ENCODE measurements around the gene RPS6KB2. TPM values are rescaled to one million over a fixed set of nuclear protein-coding genes. Genes with fewer than 3 reads are reported as not detected.
A peak's percentile ranks its signal among the peaks of the same experiment; 100 is the strongest.

Gene RPS6KB2
- total and polyA plus RNA-seq, 5 donors from 2014 or later, result 44.4 to 66.0 (median 51.4) TPM

DNA sequence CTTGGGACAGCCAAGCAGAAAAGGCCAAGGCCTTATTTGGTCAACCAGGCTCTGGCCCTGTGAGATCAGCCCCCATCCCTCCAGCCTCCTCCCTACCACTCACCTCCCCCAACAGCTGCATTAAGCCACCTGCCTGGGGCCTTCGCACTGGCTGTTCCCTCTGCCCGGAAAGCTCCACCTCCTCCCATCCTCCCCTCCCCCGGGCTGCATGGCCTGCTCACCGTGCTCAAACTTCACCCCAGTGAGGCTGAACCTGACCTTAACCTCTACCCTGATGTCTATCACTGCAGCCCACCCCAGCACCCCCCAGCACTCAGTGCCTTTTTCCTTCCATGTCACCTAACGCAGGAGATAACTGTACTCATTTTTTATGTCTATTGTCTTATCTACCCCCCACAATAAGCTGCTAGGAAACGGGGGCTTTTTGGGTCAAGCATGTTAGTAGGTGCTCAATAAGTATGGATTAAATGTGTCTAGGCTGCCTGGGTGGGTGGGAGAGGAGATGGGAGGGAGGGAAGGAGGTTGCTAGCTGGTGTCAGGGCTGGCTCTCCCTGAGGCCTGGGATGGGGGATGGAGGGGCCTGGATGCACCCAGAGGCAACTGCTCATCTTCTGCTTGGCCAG lies 8.3 kb downstream of the RPS6KB2 start:
- H3K36me3 Mint-ChIP-seq, result peaks cover 10% of the 10 kb centered on the region

DNA sequence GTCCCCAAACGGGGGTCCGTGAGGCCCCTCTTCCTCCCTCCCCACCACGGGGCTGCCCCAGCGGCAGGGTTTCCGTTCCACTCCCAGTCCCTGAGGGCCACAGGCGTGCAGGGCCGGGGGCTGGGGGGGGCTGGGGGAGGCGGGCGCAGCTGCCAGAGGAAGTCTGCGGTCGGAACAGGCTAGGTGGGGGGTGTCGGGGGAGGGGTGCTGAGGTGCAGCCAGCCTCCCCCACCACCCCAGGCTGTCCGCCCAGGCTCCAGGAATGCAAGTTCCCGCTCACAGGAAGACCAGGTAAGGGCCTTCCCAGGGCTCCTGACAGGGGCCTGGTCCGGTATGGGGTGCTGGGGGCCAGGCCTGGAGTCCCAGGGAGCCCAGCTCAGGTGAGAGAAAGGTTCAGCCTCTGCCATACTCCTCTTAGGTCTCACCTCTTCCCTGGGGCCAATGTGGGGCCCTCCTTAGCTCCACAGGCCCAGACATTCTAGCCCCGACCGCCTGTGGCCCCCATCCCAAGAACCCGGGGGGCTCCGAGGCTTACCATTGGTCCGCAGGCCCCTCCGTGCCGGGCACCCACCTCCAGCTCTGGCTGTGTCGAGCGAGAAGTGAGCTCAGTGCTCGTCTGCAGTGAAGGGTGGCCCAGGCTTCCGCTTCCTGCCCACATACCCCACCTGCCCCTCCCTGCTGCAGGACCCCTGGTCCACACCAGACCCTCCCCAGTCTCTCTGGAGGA lies 9.0 kb downstream of the RPS6KB2 start, which contains the start of gene PTPRCAP:
TSS of gene PTPRCAP (minus strand) at position 601 of the 727 bp plus-strand sequence. CDS start at position 538, 63 bp downstream.
- Mint-ChIP-seq H3K27ac (peak within 1 kb of the TSS; percentile 92 to 94 (median 94)), H3K9me3 (no peaks in the 10 kb centered on the region), H3K27me3 (no peaks in the 10 kb centered on the region), H3K4me3 (peak within 1 kb of the TSS; percentile 97 to 99 (median 98)), H3K4me1 (peaks cover 4 to 78% (median 30%) of the 10 kb centered on the region in 4 donors), H3K36me3 (peaks cover 5% of the 10 kb centered on the region)
- Histone ChIP-seq H3K9me3 (ENCODE audit: control insufficient read depth in 2 of 2, low read length in 2 of 2) (no peaks in the 10 kb centered on the region), H3K4me3 (ENCODE audit: low read depth, low read length) (peak within 1 kb of the TSS; percentile 90), H3K36me3 (ENCODE audit: control insufficient read depth, insufficient read depth, low read length) (peaks cover 12% of the 10 kb centered on the region), H3K27me3 (ENCODE audit: control insufficient read depth, insufficient read depth, low read length) (no peaks in the 10 kb centered on the region), H3K27ac (ENCODE audit: insufficient read depth, low read length, poor library complexity, severe bottlenecking) (peak within 1 kb of the TSS; percentile 94), H3K4me1 (ENCODE audit: control insufficient read depth, insufficient read depth, low read length, poor library complexity, severe bottlenecking) (peaks cover 93% of the 10 kb centered on the region)
- ATAC-seq (ENCODE audit: low read depth in 2 of 2), result peak; percentile 64 to 67
- peak; percentile 72 to 90 (median 84) for DNase-seq

More for the DNA sequence above, 8.3 kb downstream of the RPS6KB2 start:
- DNase-seq, result peak in 2 of 3 donors; percentile 56 to 83
- H3K9me3 Mint-ChIP-seq, result no peaks in the 10 kb centered on the region
- peaks cover 0 to 79% (median 30%) of the 10 kb centered on the region in 4 donors for H3K4me1 Mint-ChIP-seq
- peak; percentile 29 to 33 for ATAC-seq (ENCODE audit: low read depth in 2 of 2)
- Histone ChIP-seq H3K4me3 (ENCODE audit: low read depth, low read length) (peak overlapping the region; percentile 90), H3K27me3 (ENCODE audit: control insufficient read depth, insufficient read depth, low read length) (no peaks in the 10 kb centered on the region), H3K27ac (ENCODE audit: insufficient read depth, low read length, poor library complexity, severe bottlenecking) (peak overlapping the region; percentile 94), H3K4me1 (ENCODE audit: control insufficient read depth, insufficient read depth, low read length, poor library complexity, severe bottlenecking) (peaks cover 88% of the 10 kb centered on the region), H3K36me3 (ENCODE audit: control insufficient read depth, insufficient read depth, low read length) (peaks cover 18% of the 10 kb centered on the region), H3K9me3 (ENCODE audit: control insufficient read depth in 2 of 2, low read length in 2 of 2) (no peaks in the 10 kb centered on the region)
- no peaks in the 10 kb centered on the region for H3K27me3 Mint-ChIP-seq
- H3K4me3 Mint-ChIP-seq, result peak overlapping the region; percentile 97 to 99 (median 98)
- H3K27ac Mint-ChIP-seq, result peak overlapping the region; percentile 86 to 94 (median 92)

DNA sequence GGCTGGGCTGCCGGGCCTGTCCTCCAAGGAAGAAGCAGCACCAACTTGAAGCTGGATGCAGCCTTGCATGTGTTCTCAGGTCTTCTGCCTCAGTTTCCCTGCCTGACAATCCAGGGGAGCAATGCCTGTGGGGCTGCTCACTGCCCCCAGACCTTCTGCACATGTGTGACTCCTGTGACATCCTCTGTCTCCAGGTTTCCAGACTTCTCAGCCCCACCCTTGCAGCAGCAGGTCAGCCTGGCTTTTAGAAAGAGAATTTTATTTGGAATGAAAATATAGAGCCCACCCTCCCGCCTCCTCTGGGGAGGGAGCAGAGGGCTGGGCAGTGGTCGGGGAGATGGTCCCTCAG lies 9.5 kb downstream of the RPS6KB2 start:
- peaks cover 5% of the 10 kb centered on the region for H3K36me3 Mint-ChIP-seq
- Histone ChIP-seq H3K27ac (ENCODE audit: insufficient read depth, low read length, poor library complexity, severe bottlenecking) (peak overlapping the region; percentile 94), H3K36me3 (ENCODE audit: control insufficient read depth, insufficient read depth, low read length) (peaks cover 9% of the 10 kb centered on the region), H3K4me1 (ENCODE audit: control insufficient read depth, insufficient read depth, low read length, poor library complexity, severe bottlenecking) (peaks cover 94% of the 10 kb centered on the region), H3K4me3 (ENCODE audit: low read depth, low read length) (peak overlapping the region; percentile 88), H3K27me3 (ENCODE audit: control insufficient read depth, insufficient read depth, low read length) (no peaks in the 10 kb centered on the region), H3K9me3 (ENCODE audit: control insufficient read depth in 2 of 2, low read length in 2 of 2) (no peaks in the 10 kb centered on the region)
- H3K4me3 Mint-ChIP-seq, result peak overlapping the region; percentile 97 to 99 (median 98)
- H3K27me3 Mint-ChIP-seq, result no peaks in the 10 kb centered on the region
- peak overlapping the region; percentile 92 to 94 (median 94) for H3K27ac Mint-ChIP-seq
- H3K9me3 Mint-ChIP-seq, result no peaks in the 10 kb centered on the region
- ATAC-seq (ENCODE audit: low read depth in 2 of 2), result no peak
- DNase-seq, result no peak
- peaks cover 6 to 78% (median 30%) of the 10 kb centered on the region in 4 donors for H3K4me1 Mint-ChIP-seq

DNA sequence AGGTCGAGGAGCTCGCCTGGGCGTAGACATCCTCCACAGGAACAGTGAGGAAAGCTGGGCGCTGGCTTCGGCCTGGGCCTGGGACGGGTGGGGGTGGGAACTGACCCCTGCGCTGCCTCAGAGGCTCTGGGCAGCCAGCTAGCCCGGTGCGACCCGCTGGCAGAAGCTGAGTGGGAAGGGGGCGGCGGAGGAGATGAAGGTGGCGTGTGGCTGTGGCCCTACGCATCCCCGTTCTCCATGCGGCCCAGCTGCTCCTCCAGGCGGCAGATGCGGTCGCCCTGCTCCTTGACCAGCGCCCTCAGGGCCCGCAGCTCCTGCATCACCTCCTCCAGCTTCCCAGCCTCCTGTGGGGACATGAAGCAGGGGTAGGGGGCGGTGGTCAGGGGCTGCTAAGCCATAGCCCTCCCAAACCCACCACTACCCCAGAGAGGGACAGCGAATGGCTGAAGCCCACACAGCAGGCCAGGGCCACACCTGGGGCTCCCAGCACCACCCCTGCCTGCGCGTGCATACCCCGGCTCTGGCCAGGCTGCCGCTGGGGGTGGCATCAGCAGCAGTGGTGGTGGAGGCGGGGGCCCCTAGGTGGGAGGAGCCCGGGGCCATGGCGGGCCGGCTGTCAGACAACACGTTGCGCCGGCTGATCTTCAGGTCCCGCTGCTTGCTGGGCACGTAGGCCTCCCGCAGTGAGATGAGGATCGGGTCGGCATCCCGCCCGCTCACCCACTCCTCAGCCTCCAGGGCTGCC lies 10.0 kb downstream of the RPS6KB2 start:
- Histone ChIP-seq H3K27ac (ENCODE audit: insufficient read depth, low read length, poor library complexity, severe bottlenecking) (peak overlapping the region; percentile 94), H3K36me3 (ENCODE audit: control insufficient read depth, insufficient read depth, low read length) (peaks cover 9% of the 10 kb centered on the region), H3K4me1 (ENCODE audit: control insufficient read depth, insufficient read depth, low read length, poor library complexity, severe bottlenecking) (peaks cover 94% of the 10 kb centered on the region), H3K4me3 (ENCODE audit: low read depth, low read length) (peak overlapping the region; percentile 88), H3K27me3 (ENCODE audit: control insufficient read depth, insufficient read depth, low read length) (no peaks in the 10 kb centered on the region), H3K9me3 (ENCODE audit: control insufficient read depth in 2 of 2, low read length in 2 of 2) (no peaks in the 10 kb centered on the region)
- peaks cover 5% of the 10 kb centered on the region for H3K36me3 Mint-ChIP-seq
- no peaks in the 10 kb centered on the region for H3K9me3 Mint-ChIP-seq
- DNase-seq, result peak; percentile 74 to 85 (median 76)
- H3K27me3 Mint-ChIP-seq, result no peaks in the 10 kb centered on the region
- peak overlapping the region; percentile 97 to 99 (median 98) for H3K4me3 Mint-ChIP-seq
- peaks cover 6 to 75% (median 30%) of the 10 kb centered on the region in 4 donors for H3K4me1 Mint-ChIP-seq
- peak; percentile 35 to 41 for ATAC-seq (ENCODE audit: low read depth in 2 of 2)
- H3K27ac Mint-ChIP-seq, result peak overlapping the region; percentile 92 to 94 (median 94)

DNA sequence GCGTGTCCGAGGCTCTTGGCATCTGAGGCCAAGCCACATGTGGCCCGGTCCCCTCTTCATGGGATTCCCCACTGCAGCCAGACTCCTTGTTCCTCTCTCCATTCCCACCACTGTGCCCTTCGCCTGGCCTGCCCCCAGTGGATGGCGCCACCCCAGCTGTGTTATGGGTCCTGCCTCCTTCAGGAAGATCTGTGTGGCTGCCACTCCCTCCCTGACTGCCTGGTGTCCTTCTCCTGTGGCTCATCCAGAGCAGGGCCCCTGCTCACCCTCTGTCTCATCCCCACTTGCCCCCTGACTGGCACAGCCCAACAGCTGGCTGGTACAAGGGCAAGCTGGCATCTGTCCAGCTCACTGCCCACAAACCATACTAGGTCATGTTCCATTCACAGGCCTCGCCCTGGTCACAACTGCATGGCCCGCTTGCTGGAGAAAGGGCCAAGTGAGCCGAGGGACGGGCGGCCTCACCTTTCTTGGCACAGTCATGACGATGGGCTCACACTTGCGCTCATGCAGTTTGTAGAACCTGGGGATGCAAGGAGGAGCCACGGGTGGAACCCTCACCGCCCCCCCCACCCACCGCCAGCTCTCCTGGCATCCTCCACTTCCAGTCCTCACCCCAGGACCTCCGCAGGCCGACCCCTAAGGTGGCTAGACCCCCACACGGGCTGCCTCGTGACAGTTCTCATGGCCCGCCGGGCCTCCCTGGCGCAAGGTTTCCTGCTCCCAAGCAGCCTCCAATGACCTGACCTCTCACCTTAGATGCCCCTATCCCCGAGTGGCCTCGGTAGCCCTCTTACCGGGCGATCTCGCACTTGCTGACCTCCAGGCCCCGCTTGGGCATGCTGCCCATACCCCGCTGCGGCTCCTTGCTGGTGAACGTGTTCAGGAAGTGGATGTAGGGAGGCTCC lies 11.3 kb downstream of the RPS6KB2 start:
- Histone ChIP-seq H3K36me3 (ENCODE audit: control insufficient read depth, insufficient read depth, low read length) (peaks cover 7% of the 10 kb centered on the region), H3K27me3 (ENCODE audit: control insufficient read depth, insufficient read depth, low read length) (no peaks in the 10 kb centered on the region), H3K9me3 (ENCODE audit: control insufficient read depth in 2 of 2, low read length in 2 of 2) (no peaks in the 10 kb centered on the region), H3K4me1 (ENCODE audit: control insufficient read depth, insufficient read depth, low read length, poor library complexity, severe bottlenecking) (peaks cover 93% of the 10 kb centered on the region), H3K27ac (ENCODE audit: insufficient read depth, low read length, poor library complexity, severe bottlenecking) (peak overlapping the region; percentile 94), H3K4me3 (ENCODE audit: low read depth, low read length) (peak overlapping the region; percentile 70)
- DNase-seq, result no peak
- Mint-ChIP-seq H3K27ac (peak overlapping the region; percentile 92 to 98 (median 94)), H3K9me3 (peaks cover 0 to 2% (median 0%) of the 10 kb centered on the region in 7 donors), H3K4me1 (peaks cover 6 to 73% (median 31%) of the 10 kb centered on the region in 4 donors), H3K4me3 (peak overlapping the region; percentile 97 to 99 (median 98)), H3K27me3 (no peaks in the 10 kb centered on the region), H3K36me3 (peaks cover 5% of the 10 kb centered on the region)
- ATAC-seq (ENCODE audit: low read depth in 2 of 2), result no peak

DNA sequence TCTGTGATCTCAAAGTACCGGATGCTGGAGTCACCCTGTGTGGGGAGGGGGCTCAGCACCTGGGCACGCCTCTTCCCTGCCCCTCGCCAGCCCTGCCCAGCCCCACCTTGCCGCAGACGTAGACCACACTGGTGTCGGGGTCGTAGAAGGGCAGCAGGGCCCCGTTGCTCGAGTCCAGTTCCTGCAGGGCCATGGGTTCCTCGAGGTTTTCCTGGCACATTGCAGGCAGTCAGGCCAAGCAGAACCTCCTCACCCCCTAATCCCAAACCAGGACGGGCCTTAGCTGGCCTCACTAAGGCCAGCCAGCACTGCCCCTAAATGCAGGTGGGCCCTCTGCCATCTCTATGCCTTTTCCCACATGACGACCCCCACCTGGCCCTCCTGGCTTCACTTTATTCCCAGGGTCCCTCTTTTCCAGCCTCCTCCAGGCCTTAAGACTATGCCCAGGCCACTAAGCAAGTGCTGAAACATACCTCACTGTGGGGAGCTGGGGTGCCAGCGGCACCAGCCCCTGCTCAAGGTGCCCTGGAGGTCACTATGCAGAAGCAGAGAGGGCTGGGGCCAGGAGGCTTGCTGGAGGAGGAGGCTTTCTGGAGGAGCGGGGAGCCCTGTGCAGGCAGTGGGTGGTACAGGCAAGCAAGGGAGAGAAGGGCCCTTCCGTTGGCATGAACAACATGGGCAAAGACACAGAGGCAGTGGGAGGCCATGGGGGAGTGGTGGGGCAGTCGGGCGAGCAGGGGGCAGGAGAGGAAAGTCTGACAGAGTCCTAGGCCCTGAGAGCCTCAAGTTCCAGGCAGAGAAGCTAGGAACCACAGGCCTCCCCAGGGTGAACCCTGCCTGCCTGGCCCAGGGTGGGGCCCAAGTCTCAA lies 12.2 kb downstream of the RPS6KB2 start:
- H3K27me3 Mint-ChIP-seq, result no peaks in the 10 kb centered on the region
- H3K9me3 ChIP-seq (ENCODE audit: control insufficient read depth in 2 of 2, low read length in 2 of 2), result no peaks in the 10 kb centered on the region
- peaks cover 3% of the 10 kb centered on the region for H3K36me3 ChIP-seq (ENCODE audit: control insufficient read depth, insufficient read depth, low read length)
- peaks cover 93% of the 10 kb centered on the region for H3K4me1 ChIP-seq (ENCODE audit: control insufficient read depth, insufficient read depth, low read length, poor library complexity, severe bottlenecking)
- no peaks in the 10 kb centered on the region for H3K27me3 ChIP-seq (ENCODE audit: control insufficient read depth, insufficient read depth, low read length)
- peaks cover 6 to 75% (median 38%) of the 10 kb centered on the region in 4 donors for H3K4me1 Mint-ChIP-seq
- peak overlapping the region; percentile 97 to 99 (median 98) for H3K4me3 Mint-ChIP-seq
- H3K27ac ChIP-seq (ENCODE audit: insufficient read depth, low read length, poor library complexity, severe bottlenecking), result peak overlapping the region; percentile 94
- H3K36me3 Mint-ChIP-seq, result peaks cover 5% of the 10 kb centered on the region
- H3K27ac Mint-ChIP-seq, result peak overlapping the region; percentile 92 to 98 (median 94)
- peaks cover 0 to 2% (median 0%) of the 10 kb centered on the region in 7 donors for H3K9me3 Mint-ChIP-seq
- H3K4me3 ChIP-seq (ENCODE audit: low read depth, low read length), result peak overlapping the region; percentile 37
- DNase-seq (peak in 2 of 3 donors; percentile 29 to 66), ATAC-seq (ENCODE audit: low read depth in 2 of 2) (no peak)

Measured in CD4-positive, CD25-positive, alpha-beta regulatory T cell (primary cell).